HG03064 (cell line): ENCODE results near the gene WDR36.
"Not testable (repeated sequence)": the region's sequence is repeated elsewhere in the genome, so short reads cannot be mapped to it uniquely, and the experiment has no call there.

Experiments
- ATAC-seq: cut with Tn5 transposase; IDR thresholded peaks from one replicate; pipeline ENCODE4 v1.9.1; 2021; ENCODE audit warnings: low read depth; ENCODE audit not compliant: unreplicated experiment

The WDR36 gene

GRCh38 chr5:111134864-111135263 lies 42.7 kb downstream of the WDR36 start:
- ATAC-seq = no peak

GRCh38 chr5:111135363-111135762 lies 43.2 kb downstream of the WDR36 start:
- ATAC-seq = no peak

DNA sequence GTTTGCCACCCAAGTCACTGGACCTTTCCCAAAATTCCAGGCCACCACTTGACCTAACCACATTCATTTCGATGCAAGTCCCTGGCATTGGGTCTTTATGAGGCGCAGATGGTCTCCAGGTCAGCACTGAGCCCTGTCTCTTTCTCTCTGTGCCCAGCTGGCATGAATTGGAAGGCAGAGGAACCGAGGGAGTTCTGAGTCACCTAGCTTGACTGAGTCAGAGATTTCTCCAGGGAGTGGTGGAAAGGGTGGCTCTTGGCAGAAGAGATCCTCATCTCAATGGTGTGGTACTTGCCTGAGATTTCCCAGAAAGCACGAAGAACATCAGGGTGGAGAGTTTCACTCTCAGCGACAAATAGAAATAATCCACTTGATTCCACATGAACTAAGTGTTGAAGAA lies 43.8 kb downstream of the WDR36 start:
- ATAC-seq = no peak

GRCh38 chr5:111138096-111138495 lies 45.9 kb downstream of the WDR36 start:
- ATAC-seq = no peak

DNA sequence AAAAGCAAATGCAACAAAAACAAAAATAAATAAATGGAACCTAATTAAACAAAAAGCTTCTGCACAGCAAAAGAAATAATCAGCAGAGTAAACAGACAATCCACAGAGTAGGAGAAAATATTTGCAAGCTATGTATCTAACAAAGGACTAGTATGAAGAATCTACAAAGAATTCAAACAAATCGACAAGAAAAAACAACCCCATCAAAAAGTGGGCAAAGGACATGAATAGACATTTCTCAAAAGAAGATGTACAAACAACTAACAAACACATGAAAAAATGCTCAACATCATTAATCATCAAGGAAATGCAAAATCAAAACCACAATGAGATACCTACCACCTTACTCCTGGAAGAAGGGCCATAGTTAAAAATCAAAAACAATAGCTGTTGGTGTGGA lies 49.3 kb downstream of the WDR36 start:
- not testable (repeated sequence) for ATAC-seq

GRCh38 chr5:111142932-111143331 lies 50.8 kb downstream of the WDR36 start:
- ATAC-seq = no peak

GRCh38 chr5:111143910-111144309 lies 51.8 kb downstream of the WDR36 start:
- peak; percentile 33 for ATAC-seq

GRCh38 chr5:111144352-111144930 lies 52.3 kb downstream of the WDR36 start:
- peak; percentile 95 for ATAC-seq

DNA sequence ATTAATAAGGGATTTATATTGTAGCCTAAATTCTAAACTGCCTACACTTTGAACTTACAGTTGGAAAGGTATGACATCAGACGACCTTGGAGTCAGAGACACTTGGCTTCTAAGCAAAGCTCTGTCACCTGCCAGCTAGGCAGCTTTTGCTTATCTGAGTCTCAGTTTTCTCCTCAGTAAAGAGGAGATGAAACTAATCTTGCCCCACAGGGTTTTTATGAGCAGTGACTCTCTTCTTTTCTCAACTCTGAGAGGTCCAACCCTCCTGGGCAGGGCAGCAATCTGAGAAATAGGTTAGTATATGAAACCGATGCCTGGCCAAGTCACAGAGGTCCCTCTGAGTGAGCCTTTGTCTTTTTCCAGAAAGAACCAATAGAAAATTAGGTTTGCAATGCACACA lies 53.9 kb downstream of the WDR36 start:
- ATAC-seq = no peak

DNA sequence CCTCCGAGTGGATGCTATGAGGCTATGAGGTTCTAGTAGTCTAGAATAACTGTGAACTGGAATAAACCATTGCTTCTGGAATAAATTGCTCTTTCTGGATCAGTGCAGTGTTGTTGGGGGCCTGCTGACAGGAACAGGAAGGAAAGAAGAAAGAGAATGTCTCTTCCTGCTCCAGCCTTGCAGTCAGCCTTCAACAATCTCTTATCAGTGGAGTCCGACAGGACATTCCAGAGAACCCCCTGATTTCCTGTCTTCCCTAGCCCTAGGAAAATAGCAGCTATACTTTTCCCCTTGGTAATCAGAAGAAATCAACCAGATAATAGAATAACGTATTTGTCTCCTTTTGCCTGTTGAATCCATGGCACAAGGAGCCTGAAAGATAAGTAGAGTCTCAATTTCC lies 55.4 kb downstream of the WDR36 start:
- no peak for ATAC-seq

- ATAC-seq = no peak
Observed at GRCh38 chr5:111151998-111152397, 59.9 kb downstream of the WDR36 start.

GRCh38 chr5:111153483-111153882 lies 61.3 kb downstream of the WDR36 start:
- no peak for ATAC-seq

GRCh38 chr5:111153945-111154344 lies 61.8 kb downstream of the WDR36 start:
- ATAC-seq = no peak

GRCh38 chr5:111158105-111158744 lies 66.1 kb downstream of the WDR36 start:
- no peak for ATAC-seq

GRCh38 chr5:111159845-111160244 lies 67.7 kb downstream of the WDR36 start:
- ATAC-seq = no peak

GRCh38 chr5:111163000-111163399 lies 70.9 kb downstream of the WDR36 start:
- no peak for ATAC-seq

DNA sequence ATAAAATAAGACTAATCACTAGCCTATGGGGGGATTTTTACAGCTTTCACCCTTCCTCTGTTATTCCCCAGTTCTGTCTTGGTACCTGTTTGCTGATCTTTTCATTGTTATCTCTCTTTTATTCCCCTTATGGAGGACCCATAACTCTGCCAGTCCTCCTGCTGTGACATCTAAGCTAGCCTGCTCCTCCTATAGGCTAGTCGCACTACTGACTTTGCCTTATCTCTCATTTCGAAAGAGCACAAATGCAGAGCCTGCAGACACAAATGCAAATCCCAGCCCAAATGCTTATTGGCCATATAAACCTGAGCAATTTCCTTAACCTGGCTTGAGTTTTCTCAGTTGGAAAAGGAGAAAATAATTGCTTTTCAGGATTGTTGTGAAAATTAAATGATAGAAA lies 72.9 kb downstream of the WDR36 start:
- no peak for ATAC-seq

GRCh38 chr5:111167551-111167950 lies 75.4 kb downstream of the WDR36 start:
- ATAC-seq = no peak

DNA sequence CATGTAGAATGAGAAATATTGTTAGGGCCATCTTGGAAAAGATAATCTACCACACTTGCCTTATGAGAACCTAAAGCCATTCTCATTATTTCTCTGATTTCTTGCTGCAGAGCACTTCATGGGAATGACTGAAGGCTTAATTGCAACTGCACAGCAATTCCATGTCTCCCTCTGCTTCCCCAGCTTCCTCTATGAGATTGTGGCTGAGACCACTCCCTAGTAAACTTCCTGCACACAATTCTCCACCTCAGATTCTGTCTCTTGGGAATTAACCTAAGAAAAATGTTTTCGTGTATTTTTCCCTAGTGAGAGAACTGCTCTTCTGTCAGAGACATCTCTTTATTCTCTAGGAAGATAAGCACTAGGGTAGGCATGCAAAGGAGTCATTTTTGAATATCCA lies 76.5 kb downstream of the WDR36 start:
- no peak for ATAC-seq

DNA sequence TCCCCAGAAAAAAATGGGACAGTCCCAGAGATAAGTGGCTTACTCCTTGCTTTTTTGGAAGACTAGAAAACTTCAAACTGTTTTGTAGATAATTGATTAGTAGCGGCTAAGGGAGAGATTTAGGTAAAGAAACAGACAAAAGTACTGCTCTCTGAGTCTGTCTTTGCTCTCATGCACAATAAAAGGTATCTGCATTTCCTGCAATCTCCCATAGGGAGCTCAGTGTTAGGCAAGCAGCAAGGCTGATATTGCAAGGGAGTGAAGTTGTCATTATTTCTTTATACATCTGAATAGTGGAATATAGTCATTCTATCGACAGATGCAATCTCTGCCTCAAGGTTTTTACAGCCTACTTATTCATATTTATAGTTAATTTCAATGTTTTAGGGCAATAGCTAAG lies 77.1 kb downstream of the WDR36 start:
- no peak for ATAC-seq

- no peak for ATAC-seq
Observed at GRCh38 chr5:111170279-111170678, 78.1 kb downstream of the WDR36 start.

- no peak for ATAC-seq
Observed at GRCh38 chr5:111172504-111172903, 80.4 kb downstream of the WDR36 start.

GRCh38 chr5:111173476-111173875 lies 81.3 kb downstream of the WDR36 start:
- ATAC-seq = no peak
